Body of pancreas (tissue), 4 donors: Measurements from ENCODE around the gene CCL23.

Experiments used
- POLR2A ChIP-seq, 3 donors: fragments of 450-650 bp; IDR thresholded peaks; one replicate each; pipeline ENCODE4 v1.6.1; 2016; ENCODE audit warnings: antibody characterized with exemption in 3 of 3, mild to moderate bottlenecking in 2 of 3
- TF ChIP-seq, protein P1 (sequence below), 7 experiments: fragments of 450-650 bp in 4 of 7; fragments of 200-600 bp in 3 of 7; sonication (generic) in 3 of 7; IDR thresholded peaks; one replicate each; pipeline ENCODE4 v1.5.1; 2016 to 2019; ENCODE audit warnings: antibody characterized with exemption in 7 of 7

DNA sequence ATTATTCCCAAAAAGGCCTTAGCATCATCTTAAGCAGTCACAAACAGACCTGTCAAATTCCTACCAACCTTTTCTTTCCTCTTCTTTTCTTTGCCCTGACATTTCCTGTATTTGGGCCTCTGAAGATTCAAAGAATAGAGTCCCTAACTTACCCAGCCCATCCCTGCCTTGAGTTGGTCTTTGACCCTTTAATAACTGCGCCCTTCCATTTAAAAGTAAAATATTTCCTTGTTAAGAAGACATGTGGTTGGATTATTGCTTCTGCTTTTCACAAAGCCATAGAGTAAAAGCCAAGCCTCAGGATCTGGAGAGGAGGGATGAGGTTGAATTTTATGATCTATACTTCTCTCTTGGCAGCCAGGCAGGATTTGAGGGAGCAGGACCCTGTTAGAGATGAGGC, 13.2 kb upstream of the CCL23 start:
- no peak for TF ChIP-seq POLR2A (IDR thresholded peaks at IDR 0.05)
- TF ChIP-seq, protein P1, sequence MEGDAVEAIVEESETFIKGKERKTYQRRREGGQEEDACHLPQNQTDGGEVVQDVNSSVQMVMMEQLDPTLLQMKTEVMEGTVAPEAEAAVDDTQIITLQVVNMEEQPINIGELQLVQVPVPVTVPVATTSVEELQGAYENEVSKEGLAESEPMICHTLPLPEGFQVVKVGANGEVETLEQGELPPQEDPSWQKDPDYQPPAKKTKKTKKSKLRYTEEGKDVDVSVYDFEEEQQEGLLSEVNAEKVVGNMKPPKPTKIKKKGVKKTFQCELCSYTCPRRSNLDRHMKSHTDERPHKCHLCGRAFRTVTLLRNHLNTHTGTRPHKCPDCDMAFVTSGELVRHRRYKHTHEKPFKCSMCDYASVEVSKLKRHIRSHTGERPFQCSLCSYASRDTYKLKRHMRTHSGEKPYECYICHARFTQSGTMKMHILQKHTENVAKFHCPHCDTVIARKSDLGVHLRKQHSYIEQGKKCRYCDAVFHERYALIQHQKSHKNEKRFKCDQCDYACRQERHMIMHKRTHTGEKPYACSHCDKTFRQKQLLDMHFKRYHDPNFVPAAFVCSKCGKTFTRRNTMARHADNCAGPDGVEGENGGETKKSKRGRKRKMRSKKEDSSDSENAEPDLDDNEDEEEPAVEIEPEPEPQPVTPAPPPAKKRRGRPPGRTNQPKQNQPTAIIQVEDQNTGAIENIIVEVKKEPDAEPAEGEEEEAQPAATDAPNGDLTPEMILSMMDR (IDR thresholded peaks at IDR 0.05): no peak
